GM19463 (cell line): ENCODE measurements around the gene SLC41A3.
"Not testable (repeated sequence)": the region's sequence is repeated elsewhere in the genome, so short reads cannot be mapped to it uniquely, and the experiment has no call there.

Experiments
- ATAC-seq: cut with Tn5 transposase; IDR thresholded peaks from one replicate; pipeline ENCODE4 v1.9.1; 2021; ENCODE audit warnings: mild to moderate bottlenecking, moderate library complexity; ENCODE audit not compliant: unreplicated experiment

The SLC41A3 gene

DNA sequence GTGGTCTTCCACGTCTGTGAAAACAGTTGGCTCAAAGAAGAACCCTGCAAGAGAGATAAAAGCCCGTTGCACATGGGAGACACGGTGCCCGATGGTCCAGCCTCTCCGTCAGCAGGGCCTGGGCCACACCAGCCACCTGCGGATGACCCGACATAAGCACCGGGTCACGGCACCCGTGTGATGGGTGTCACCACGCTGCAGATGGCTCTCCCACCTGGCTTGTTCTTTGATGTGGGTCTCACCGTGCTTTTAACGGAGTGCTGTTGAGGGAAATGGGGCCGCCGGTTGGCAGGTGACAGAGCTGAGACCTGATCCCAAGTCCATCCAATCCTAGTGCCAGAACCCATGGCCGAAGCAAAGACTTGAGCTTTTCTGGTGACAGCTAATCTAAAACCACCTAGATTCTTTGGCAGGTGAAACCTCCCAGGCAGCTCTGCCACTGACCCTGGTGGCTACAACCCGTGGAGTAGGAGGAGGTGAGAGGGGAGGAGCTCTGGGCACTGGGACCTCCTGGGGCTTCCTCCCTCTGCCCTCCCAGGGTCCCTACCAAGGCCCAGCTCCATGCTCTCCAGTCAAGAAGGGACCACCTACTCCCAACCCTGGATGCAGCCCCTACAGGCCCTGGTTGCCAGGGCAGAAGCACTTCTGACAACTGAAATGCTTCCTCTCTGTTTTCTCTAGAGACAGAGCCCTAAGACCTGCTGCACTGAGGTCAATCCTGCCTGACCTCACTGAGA, 23.4 kb upstream of the SLC41A3 start:
- no peak for ATAC-seq

DNA sequence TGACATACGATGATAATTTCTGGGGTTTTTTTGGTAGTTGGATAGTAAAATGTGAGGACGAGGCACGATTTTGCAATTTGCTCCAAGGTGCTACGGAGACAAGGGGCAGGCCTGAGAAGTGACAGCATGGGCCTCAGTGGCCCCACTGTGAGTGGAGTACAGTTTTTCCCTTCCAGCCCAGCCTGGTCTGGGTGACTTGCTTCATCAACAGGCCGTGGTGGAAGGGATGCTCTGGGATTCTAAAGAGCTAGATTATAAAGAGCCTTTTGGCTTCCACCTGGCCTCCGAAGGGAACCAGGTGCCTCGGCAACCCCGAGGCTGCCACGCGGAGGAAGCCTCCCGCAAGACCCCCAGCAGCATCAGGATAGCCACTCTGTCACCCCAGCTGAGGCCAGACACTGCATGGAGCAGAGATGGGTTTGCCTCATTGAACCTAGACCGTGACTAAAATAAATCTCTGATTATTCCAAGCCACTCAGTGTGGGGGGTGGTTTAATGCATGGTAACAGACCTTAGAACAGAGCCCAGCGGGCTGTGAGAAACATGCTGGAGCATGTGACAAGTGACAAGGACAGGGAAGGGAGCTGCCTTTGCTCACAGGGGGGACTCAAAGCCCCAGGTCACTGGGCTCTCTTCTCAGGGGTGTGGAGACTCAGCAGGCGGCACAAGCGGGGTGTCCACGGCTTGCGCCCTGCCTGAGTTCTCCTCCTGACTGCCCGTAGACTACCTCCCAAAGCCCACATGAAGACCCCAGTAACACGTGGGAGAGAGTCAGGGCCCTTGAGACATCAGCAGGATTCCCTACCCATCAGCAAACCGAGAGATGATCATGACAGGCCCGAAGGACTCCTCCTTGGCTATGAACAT, 22.6 kb upstream of the SLC41A3 start:
- no peak for ATAC-seq

DNA sequence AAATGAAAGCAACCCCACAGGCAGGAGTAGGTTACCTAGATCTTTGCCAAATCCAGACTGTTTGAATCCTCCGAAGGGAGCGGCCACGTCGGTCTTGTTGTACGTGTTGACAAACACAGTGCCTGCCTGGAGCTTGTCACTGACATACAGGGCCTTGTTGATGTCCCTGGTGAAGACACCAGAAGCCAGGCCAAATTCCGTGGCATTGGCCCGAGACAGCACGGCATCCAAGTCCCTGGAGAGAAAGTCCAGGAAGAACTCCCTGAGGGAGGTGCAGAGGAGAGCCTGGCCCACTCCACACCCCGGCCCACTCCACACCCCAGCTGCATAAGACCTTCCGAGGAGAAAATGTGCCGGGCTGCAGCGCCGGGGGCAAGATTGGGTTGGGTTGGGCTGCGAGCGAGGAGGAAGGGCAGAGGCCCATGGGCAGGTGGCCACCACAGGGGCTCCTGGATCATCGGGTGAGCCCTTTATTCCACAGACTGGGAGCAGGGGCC, 21.8 kb upstream of the SLC41A3 start:
- no peak for ATAC-seq

DNA sequence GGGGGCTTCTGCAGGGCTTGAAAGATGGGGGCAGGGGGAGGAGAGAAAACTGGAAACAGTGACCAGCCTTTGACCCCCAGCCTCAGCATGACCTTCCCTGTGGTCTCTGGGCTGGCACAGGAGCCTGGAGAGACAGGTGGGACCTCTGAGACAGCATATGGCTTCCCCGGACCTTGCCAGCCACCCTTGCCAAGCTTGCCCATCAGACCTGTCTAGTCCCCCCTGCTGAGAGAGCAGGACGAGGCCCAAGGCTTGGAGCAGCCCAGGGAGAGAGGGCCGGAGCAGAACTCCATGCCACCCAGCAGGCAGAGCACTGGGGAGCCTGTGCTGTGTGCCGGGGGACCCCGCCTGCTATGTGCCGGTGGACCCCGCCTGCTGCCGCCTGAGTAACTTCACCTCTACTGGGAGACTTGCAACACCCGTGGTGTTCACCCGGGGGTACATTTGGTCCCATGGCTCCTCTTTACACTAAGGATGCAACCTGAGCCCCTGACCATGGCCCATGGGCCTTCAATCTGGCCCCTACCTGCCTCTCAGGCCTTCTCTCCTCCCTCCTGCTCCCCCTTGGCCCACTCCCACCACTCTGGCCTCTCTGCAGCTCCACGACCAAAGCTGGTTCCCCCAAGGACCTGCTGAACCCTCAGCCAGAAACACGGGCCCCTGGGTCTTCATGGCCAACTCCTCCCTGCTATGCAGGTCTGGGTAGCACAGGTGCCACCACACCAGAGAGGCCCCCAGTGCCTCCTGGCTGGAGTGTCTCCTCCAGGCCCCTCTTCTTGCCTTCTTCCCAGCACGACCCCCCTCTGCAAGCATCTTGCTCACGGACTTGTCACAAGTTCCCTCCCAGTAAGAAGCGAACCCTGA, 21.1 kb upstream of the SLC41A3 start:
- no peak for ATAC-seq

DNA sequence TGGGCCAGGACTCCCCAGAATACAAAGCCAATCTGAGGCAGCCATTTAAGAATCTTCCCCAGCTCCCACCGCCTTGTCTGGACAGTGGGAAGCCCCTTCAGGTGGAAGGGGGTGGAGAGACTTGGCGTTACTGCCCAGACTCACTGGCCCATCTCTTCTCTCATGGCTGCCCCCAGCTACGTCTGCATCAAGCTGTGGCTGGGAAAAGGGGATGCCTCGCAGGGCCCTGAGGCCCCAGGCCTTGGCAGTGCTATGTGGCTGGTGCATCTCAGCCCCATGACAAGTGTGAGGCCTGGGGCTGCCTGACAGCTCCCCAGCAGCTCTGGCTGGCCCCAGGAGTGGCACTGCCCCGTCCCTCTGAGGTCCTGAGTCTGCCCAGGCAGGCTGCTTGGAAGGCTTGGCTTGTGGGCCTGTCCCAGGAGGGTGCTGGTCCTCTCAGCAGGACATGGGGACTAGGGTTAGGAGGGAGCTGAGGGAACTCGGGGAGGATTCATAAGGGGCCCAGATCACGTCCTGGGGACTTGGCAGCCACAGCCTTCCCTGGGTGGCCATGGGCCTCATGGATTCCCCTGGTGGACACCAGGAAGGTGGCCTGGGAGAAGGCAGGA, 20.2 kb upstream of the SLC41A3 start:
- no peak for ATAC-seq

DNA sequence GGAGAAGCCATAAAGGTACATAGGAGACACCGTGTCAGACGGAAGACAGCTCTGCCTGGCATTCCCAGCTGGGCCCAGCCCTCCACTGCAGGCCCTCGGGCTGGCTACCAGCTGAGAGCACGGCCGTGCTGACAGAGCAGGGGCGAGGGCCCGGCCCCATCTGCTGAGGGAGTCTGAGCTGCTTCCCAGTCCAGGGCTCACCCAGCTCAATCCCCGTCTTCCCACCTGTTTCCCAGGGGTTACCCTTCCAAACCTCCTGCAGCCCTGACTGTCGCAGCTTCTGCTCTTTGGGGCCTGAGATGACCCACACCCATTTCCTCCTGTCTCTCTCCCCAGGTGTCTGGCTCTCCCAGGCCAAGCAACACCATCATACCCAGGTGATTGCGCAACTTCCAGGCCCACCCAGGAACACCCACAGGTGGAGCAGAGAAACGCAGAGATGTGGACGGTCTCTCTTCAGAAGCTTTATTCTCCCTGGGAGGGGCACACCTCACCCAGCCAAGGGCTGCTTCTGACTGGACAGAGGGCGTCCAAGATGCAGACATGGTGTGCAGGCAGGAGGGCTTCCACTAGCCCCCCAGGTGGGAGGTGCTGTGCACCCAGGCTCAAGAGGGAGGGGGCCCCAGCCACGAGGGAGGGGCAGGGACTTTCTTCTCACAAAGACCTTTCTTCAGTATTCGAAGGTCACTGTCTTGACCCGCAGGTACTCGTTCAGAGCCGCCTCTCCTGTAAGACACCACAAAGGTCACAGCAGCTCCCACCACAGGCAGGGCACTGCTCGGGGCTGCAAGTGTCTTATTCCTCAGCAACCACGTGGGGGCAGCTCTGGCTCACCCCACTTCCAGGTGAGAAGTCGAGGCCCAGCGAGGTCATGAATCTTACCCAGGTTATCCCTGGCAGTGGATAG, 19.4 kb upstream of the SLC41A3 start:
- no peak for ATAC-seq

DNA sequence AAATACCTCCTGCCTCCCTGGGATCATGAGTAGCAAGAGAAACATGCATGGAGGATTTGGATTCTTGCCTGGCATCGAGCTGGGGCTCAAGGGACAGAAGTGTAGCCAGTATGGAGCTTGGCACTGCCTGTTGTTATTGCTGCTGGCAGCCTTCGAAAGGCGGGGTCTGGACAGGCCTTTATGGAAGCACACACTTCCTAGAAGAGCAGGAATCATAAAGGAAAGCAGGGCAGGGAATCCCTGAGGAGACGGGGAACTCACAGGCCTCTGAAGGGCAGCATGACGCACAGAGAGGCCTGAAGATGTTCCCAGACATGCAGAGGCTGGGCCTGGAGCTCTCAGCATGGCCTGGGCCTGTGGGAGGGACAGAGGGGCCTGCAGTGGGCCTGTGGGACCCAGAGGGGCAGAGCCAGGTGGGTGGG, 18.6 kb upstream of the SLC41A3 start:
- ATAC-seq = no peak

DNA sequence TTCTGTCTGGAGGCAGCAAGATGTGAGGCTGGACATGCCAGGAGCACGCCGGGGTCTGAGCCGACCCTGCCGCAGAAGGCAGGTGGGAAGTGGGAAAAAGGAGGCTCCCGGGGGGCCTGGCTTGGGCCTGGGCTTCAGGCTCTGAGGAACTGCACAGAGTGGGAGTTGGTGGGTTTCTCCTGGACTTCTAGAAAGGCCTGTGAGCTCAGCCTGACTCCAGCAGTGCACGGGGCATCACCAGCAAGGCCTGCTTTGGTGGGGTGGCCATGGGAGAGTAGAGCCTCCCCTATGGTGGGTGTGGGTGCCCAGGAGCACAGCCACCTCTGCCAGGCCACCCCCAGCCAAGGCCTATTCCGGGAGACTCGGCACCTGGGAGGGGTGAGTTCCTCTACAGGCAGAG, 18.1 kb upstream of the SLC41A3 start:
- no peak for ATAC-seq

DNA sequence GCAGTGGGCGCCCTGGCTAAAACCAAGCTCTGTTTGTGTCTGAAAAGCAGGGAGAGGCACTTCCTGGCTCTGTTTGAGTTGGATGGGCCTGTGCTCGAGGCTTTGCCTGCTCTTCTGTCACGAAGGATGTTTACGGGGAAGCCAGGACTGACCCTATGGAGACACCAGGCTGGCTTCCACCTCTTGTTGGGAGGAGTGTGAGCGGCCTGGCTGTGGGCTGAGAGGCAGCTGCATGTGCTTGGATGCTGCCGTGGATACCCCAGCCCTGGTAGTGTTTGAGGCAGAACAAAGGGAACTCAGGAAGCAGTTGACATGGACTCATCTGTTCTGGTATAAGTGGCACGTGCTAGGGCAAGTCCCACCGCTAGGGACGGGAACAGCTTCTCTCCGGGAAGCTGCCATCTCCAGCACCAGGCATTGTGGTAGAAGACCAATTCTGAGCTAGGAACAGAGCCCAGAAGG, 17.6 kb upstream of the SLC41A3 start:
- ATAC-seq = no peak

DNA sequence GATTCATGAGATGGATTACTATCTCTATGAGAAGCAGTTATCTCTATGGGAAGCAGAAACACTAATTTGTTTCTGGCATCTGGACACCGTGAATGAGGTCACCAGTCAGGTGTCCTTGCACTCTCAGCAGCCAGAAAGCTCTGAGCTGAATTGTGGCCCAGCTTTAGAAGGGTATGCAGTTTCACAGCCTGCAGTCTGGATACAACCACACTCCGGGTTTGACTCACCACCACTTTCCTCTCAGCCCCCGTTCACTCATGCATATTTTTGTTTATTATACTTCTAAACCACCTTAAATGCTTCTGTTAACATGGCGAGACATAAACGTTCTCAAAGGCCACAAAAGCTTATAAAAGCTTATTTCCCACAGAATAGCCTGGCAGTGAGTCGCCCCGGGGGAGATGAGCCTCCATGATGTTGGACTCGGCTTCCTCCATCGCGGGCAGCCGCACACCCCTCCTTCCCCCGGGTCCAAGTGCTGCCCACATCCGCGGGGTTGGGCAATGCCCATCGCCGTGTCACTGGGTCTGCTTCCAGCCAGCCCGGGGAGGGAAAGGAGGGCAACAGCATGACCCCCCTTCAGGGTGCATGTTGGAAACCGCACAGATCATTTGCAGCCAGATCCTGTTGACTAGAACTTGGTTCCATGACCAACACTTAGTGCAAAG, 16.8 kb upstream of the SLC41A3 start:
- no peak for ATAC-seq

DNA sequence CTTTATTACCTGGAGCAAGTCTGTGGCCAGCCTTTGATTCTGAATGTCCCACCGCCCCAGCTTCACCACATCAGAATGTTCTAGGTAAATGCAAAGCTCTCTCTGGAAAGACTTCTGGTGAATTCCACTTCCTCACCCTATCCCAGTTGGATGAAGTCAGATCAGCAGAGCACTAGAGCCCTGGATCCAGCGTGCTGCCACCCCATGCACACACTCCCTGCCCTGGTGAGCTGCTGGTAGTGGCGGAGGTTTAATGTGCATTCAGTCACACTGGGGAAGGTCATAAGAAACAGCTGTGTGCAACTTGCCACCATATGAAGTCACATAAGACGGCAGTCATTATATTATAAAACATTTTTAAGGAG, 16.3 kb upstream of the SLC41A3 start:
- no peak for ATAC-seq

DNA sequence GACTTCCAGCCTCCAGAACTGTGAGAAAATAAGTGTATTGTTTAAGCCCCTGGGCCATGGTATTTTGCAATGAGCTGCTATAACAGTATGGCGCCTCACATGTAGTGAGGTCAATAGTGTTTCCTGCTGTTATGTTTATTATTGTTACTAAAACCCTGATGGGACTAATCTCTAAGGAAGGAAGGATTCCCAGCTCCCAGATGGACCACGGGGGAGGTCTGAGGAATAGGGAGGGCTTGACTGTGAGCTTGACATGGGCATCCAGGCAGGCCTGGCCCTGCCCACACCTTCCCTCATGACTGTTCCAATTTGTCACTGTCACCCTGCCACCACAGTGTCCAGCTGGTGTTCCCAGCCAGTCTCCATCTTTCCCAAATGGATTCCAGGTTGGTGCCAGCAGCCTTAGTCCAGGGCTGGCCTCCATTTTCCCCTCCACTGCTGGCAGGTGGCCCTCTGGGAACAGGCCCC, 14.5 kb upstream of the SLC41A3 start:
- no peak for ATAC-seq

DNA sequence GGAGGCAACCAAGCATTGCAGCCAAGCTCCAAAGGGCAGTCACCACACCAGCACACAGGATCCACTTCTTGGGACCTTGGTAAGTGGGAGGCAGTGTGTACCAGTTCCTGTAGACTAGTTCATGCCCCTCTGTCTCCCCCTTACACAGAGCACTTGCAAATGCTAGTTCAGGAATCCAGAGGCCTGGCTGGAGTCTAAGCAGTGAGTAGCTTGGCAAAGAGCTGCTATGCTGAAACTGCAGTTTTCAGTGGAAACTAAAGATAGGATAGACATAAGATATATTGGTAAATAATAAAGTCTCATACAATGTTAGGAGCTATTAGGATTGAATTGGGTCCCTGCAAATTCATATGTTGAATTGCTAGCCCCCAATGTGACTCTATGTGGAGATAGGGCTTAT, 13.9 kb upstream of the SLC41A3 start:
- ATAC-seq = no peak

DNA sequence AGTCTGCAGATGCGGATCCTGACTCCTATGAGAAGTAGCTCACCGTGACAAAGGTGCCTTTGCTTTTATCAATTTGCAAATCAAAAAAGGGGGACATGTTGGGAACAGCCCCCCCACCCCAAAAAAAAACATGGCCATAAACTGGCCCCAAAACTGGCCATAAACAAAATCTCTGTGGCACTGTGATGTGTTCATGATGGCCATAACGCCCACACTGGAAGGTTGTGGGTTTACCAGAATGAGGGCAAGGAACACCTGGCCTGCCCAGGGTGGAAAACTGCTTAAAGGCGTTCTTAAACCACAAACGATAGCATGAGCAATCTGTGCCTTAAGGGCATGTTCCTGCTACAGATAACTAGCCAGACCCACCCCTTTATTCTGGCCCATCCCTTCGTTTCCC, 12.3 kb upstream of the SLC41A3 start:
- not testable (repeated sequence) for ATAC-seq

DNA sequence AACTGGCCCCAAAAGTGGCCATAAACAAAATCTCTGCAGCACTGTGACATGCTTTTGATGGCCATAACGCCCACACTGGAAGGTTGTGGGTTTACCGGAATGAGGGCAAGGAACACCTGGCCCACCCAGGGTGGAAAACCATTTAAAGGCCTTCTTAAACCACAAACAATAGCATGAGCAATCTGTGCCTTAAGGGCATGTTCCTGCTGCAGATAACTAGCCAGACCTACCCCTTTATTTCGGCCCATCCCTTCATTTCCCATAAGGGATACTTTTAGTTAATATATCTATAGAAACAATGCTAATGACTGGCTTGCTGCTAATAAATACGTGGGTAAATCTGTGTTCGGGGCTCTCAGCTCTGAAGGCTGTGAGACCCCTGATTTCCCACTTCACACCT, 8.2 kb upstream of the SLC41A3 start:
- ATAC-seq = not testable (repeated sequence)

DNA sequence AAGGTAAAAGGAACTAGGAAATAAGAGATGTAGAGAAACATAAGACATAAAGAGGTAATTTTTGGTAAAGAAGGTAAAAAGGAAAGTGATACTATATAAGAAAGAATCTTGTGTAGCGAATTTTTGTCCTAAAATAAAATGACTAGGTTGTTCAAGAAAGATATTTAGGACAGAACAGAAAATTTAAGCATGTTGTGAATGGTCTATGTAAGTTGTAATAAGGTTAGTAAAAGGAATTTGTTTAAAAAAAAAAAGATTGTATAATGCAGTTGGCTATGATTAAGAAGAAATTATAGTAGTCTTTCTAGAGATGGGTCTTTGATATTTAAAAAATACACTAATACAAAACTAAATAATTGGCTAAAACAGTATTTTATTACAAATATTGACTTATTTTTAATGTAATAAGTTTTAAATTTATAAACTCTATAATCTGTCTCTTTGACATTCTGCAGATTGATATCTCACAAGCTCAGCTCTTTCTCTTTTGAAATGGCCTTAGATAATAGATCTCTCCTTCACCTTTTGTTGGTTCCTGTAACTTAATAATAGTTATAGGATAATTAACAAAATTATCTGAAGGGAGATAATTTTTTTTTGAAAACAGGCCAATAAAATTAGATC, 3.7 kb upstream of the SLC41A3 start:
- ATAC-seq = no peak

DNA sequence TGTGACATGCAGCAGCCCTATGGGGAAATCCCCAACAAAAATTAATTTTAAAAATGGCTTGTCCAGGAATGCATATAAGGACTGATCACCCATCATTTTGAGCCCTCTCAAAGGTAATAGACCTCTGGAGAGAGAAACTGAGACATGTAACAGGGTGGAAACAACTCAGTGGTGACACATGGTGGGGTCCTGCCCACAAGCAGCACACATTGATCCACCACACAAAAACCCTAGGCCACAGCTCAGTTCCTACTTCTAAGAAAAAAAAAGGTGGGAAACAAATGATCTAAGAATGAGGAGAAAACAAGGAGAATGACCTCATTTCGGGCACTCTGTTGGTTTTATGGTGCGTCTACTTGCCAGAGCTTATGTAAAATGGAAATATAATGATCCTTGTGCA, 1.9 kb upstream of the SLC41A3 start:
- no peak for ATAC-seq

DNA sequence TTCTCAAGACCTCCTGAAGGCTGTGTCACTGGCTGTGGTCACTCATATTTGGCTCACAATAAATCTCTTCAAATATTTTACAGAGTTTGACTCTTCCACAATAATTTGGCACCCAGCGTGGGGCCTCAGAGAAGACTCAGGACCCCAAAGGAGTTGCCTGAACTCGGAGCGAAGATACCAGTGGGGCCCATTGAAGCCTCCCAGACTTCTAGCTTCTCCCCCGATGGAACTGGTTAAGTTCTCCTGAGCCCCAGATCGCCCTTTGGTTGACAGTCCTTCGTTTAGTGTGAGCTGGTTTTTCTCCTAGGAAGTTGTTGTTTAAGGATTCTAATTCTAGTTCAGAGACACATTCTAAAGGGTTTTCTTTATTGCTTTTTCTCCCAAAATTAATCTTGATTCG, 1.4 kb upstream of the SLC41A3 start:
- ATAC-seq = no peak

DNA sequence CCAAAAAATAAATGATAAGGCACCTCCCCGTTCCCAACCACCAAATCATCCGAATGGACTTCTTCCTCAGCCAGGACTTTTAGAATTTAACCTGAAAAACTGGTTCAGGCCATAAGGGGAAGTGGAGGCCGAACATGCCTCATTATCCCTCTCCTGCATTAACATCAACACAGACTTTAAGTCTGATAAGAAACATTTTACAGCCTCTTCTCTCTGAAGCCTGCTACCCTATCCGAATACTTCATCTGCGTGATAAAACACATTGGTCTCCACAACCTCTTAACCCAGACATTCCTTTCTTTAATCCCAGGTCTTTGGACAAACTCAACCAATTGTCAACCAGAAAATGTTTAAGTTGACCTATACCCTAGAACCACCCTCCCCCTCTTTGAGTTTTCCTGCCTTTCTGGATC, 850 bp upstream of the SLC41A3 start:
- no peak for ATAC-seq
